ENCODE results near the gene LARGE1. TPM values are rescaled to one million over a fixed set of nuclear protein-coding genes. Genes with fewer than 3 reads are reported as not detected.

Gene LARGE1
- total and polyA plus RNA-seq, 2 of the 13 experiments (the other 11 are each of a cell fraction or from before 2014, with no cell fraction given), result 8.4 to 11.0 TPM

- TF ChIP-seq E2F2 (CRISPR knock-in tag; IDR thresholded peaks at IDR 0.05; ENCODE audit: borderline replicate concordance), result no peak
- no peak for TF ChIP-seq MYPOP (CRISPR knock-in tag; IDR thresholded peaks at IDR 0.05)
- no peak for TF ChIP-seq ZNF234 (CRISPR knock-in tag; conservative IDR thresholded peaks at IDR 0.05)
- no peak for TF ChIP-seq TRAFD1 (CRISPR knock-in tag; IDR thresholded peaks at IDR 0.05; ENCODE audit: borderline replicate concordance)
- TF ChIP-seq GLMP (CRISPR knock-in tag; IDR thresholded peaks at IDR 0.05; ENCODE audit: borderline replicate concordance), result no peak
- 0 out of 2 replicates have a peak, but pooled peaks have one; percentile 31 for TF ChIP-seq MEIS2 (CRISPR knock-in tag; IDR thresholded peaks at IDR 0.05)
- no peak for TF ChIP-seq ZNF547 (CRISPR knock-in tag; IDR thresholded peaks at IDR 0.05)
- TF ChIP-seq LBX2 (CRISPR knock-in tag; IDR thresholded peaks at IDR 0.05; ENCODE audit: borderline replicate concordance), result no peak
- TF ChIP-seq E2F5 (CRISPR knock-in tag; conservative IDR thresholded peaks at IDR 0.05), result no peak
- no peak for TF ChIP-seq GLI4 (CRISPR knock-in tag; IDR thresholded peaks at IDR 0.05; ENCODE audit: borderline replicate concordance)
- TF ChIP-seq ZNF850 (CRISPR knock-in tag; conservative IDR thresholded peaks at IDR 0.05), result no peak
- TF ChIP-seq RELA (CRISPR knock-in tag; IDR thresholded peaks at IDR 0.05), result no peak
- TF ChIP-seq CERS6 (CRISPR knock-in tag; IDR thresholded peaks at IDR 0.05), result no peak
- TF ChIP-seq U2AF1 (optimal IDR thresholded peaks at IDR 0.05; ENCODE audit: low read depth, low read length), result no peak
- TF ChIP-seq ZSCAN31 (CRISPR knock-in tag; IDR thresholded peaks at IDR 0.05; ENCODE audit: low read depth), result no peak
- TF ChIP-seq MBD4 (IDR thresholded peaks at IDR 0.05; ENCODE audit: borderline replicate concordance, low read length), result no peak
- no peak for TF ChIP-seq ZNF430 (CRISPR knock-in tag; IDR thresholded peaks at IDR 0.05)
- TF ChIP-seq SAP130 (CRISPR knock-in tag; IDR thresholded peaks at IDR 0.05; ENCODE audit: low read depth), result peak; percentile 39
- TF ChIP-seq SRSF9 (IDR thresholded peaks at IDR 0.05; ENCODE audit: borderline replicate concordance, insufficient read depth, low read depth, low read length, poor library complexity, severe bottlenecking), result no peak
- no peak for TF ChIP-seq DPF2 (CRISPR knock-in tag; IDR thresholded peaks at IDR 0.05; ENCODE audit: borderline replicate concordance, low read depth)
- no peak for TF ChIP-seq HDAC2 (CRISPR knock-in tag; IDR thresholded peaks at IDR 0.05)
These were observed 449.8 kb downstream of the LARGE1 start (continued) for GRCh38 chr22:33470456-33470855.
